HepG2 (cell line): ENCODE measurements around the gene NANOGP8. TPM values are rescaled to one million over a fixed set of nuclear protein-coding genes. Genes with fewer than 3 reads are reported as not detected.

ENCODE experiments used
- ATAC-seq: fragments of 200-7000 bp; cut with Tn5 transposase; 3 replicates; pipeline ENCODE4 v1.9.1; 2020; ENCODE audit warnings: mild to moderate bottlenecking, moderate library complexity
- BruUV-seq: library from RNA; stranded (reverse); fragments of 400-500 nt; replicated peaks from 2 replicates; lab custom pipeline; 2021; lab: Mats Ljungman, UMichigan
- CTCF ChIA-PET: fragments of 300-600 bp; formaldehyde crosslinking; extraction: SDS; loops from one replicate; lab custom pipeline; 2021; ENCODE audit warnings: low total read pairs, inconsistent platforms, low intra/inter-chr PET ratio; lab: Yijun Ruan, JAX
- POLR2A ChIA-PET: fragments of 350-600 bp; sonication (Branson Sonifier 250); formaldehyde crosslinking; loops from one replicate; lab custom pipeline; 2020; ENCODE audit warnings: antibody characterized with exemption, inconsistent platforms; lab: Yijun Ruan, JAX
- DNase-seq: peaks from one replicate; pipeline ENCODE4 v3.0.0-alpha.2; 2015; ENCODE audit warnings: low spot score
- FAIRE-seq: peaks from 3 replicates; lab custom pipeline; 2011; peaks lifted over from hg19 to GRCh38; lab: Jason Lieb, UNC
- H2AFZ ChIP-seq: one replicate; pipeline ENCODE4 v1.6.1; 2011; ENCODE audit warnings: low read length, inconsistent platforms
- H3K27ac ChIP-seq: fragments of 300-600 bp; 3 replicates; pipeline ENCODE4 v1.8.0; 2011; ENCODE audit warnings: mixed run types, mild to moderate bottlenecking, mixed read lengths, low read length, inconsistent platforms; ENCODE audit not compliant: insufficient read depth; ENCODE audit errors: extremely low read length
- H3K27me3 ChIP-seq, 2 experiments: fragments of 200-600 bp in 1 of 2; 2 replicates in 1 of 2; 3 replicates in 1 of 2; pipeline versions ENCODE4 v1.6.0 to v1.8.0; 2011; ENCODE audit warnings: low read length in 2 of 2, mild to moderate bottlenecking in 2 of 2, moderate library complexity in 2 of 2, inconsistent platforms in 1 of 2; ENCODE audit not compliant: insufficient read depth in 2 of 2, control insufficient read depth in 1 of 2
- H3K36me3 ChIP-seq, 2 experiments: fragments of 200-600 bp in 1 of 2; replicated peaks in 1 of 2; 2 replicates in 1 of 2; 3 replicates in 1 of 2; pipeline versions ENCODE4 v1.5.1 to v1.8.0; 2011; ENCODE audit warnings: low read length in 2 of 2, inconsistent platforms in 1 of 2; ENCODE audit not compliant: insufficient read depth in 2 of 2, control insufficient read depth in 1 of 2
- H3K4me1 ChIP-seq: 2 replicates; pipeline ENCODE4 v1.5.1; 2012; ENCODE audit warnings: low read length, inconsistent platforms; ENCODE audit not compliant: insufficient read depth
- H3K4me2 ChIP-seq: 2 replicates; pipeline ENCODE4 v1.6.0; 2011; ENCODE audit warnings: low read depth, low read length, inconsistent platforms
- H3K4me3 ChIP-seq, 3 experiments: fragments of 200-600 bp in 1 of 3; sonication (generic), shearing (Covaris generic) in 1 of 3; replicated peaks in 1 of 3; 2 replicates each; pipeline ENCODE4 v1.5.1; 2011 to 2016; ENCODE audit warnings: low read length in 3 of 3, inconsistent platforms in 2 of 3, low read depth in 2 of 3, mild to moderate bottlenecking in 2 of 3, control low read depth in 1 of 3, mixed read lengths in 1 of 3; ENCODE audit not compliant: insufficient read depth in 1 of 3
- H3K79me2 ChIP-seq: one replicate; pipeline ENCODE4 v1.6.1; 2011; ENCODE audit warnings: low read length, inconsistent platforms; ENCODE audit not compliant: insufficient read depth
- H3K9ac ChIP-seq: 2 replicates; pipeline ENCODE4 v1.6.0; 2011; ENCODE audit warnings: mild to moderate bottlenecking, low read depth, low read length, inconsistent platforms; ENCODE audit not compliant: insufficient read depth
- H3K9me3 ChIP-seq: 2 replicates; pipeline ENCODE4 v1.5.1; 2012; ENCODE audit warnings: mild to moderate bottlenecking, low read length
- H4K20me1 ChIP-seq: 2 replicates; pipeline ENCODE4 v1.6.0; 2011; ENCODE audit warnings: inconsistent platforms, mild to moderate bottlenecking, low read length, moderate library complexity; ENCODE audit not compliant: insufficient read depth
- KAT2B ChIP-seq: fragments of 150-350 bp; IDR thresholded peaks from 2 replicates; pipeline ENCODE4 v1.6.1; 2014; ENCODE audit warnings: low read depth, low read length, borderline replicate concordance
- ONECUT2 ChIP-seq: sonication (generic); formaldehyde crosslinking; IDR thresholded peaks from 2 replicates; pipeline ENCODE4 v1.4.0; 2020; ENCODE audit warnings: missing genetic modification reagents
- in situ Hi-C: cut with HindIII; loops from 2 replicates; pipeline ENCODE4 v1.10.0; 2017; ENCODE audit warnings: low pct_unique_long_range_greater_than_20kb; ENCODE audit not compliant: extremely low pct_ligation_motif_present
- intact Hi-C: fragments of 100-400 bp; cut with micrococcal nuclease; formaldehyde crosslinking; loops from one replicate; pipeline ENCODE4 v1.10.0; 2022; ENCODE audit not compliant: unreplicated experiment
- polyA plus RNA-seq, 8 experiments: library from polyadenylated mRNA; depleted of rRNA in 3 of 8; stranded (reverse) in 7 of 8; unstranded in 1 of 8; fragments of >200 nt; fragmentation: Illumina TruSeq in 4 of 8; extraction: Trizol in 4 of 8; gene quantifications; 2 replicates each; pipeline versions ENCODE4 v1.2.1 to v1.2.3, GENCODE V29; 2011 to 2016; ENCODE audit warnings: low read depth in 4 of 8, missing spikeins in 1 of 8, mixed read lengths in 1 of 8; ENCODE audit not compliant: insufficient read depth in 1 of 8
- total RNA-seq, 5 experiments: library from RNA; depleted of rRNA; stranded (reverse); fragments of >200 nt; fragmentation: Illumina TruSeq; extraction: Trizol; gene quantifications; 2 replicates each; pipeline ENCODE4 v1.2.3, GENCODE V29; 2016; ENCODE audit warnings: low read depth in 1 of 5
- TF ChIP-seq, protein P1 (sequence below): sonication (generic); formaldehyde crosslinking; IDR thresholded peaks from 2 replicates; pipeline ENCODE4 v1.9.0; 2021; ENCODE audit warnings: mild to moderate bottlenecking, missing genetic modification reagents

The NANOGP8 gene
- total and polyA plus RNA-seq, 2 of the 13 experiments (the other 11 are each of a cell fraction or from before 2014, with no cell fraction given) = 0.27 TPM; not detected in 1

DNA sequence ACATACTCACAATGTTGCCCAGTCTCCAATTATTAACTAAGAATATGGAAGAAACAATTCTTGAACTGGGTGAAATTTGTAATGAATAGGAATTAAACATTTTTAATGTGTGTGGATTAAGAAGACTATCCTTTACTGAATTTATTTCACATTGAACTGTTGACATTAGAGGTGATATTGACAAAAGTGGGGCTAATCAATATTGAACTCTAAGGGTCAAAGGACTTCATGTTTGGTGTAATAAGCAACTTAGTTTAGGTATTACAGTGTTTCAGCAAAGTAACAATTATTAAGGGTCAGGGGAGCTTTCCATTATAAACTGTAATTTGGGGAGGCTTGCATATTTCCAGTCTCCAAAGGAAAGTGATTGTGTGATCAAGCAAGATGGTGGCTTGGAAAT, 16.2 kb upstream of the NANOGP8 start:
- CTCF ChIA-PET = no interaction called here
- H2AFZ ChIP-seq = no peak overlapping the region
- in situ Hi-C loops = no loop called here
- no peaks in the 10 kb centered on the region for H3K9me3 ChIP-seq
- DNase-seq (no peak), ATAC-seq (no peak), FAIRE-seq (no peak)
- H3K36me3 ChIP-seq = no peaks in the 10 kb centered on the region
- no peak overlapping the region for H3K27ac ChIP-seq
- POLR2A ChIA-PET = no interaction called here
- H3K4me1 ChIP-seq = 0 out of 2 replicates have a peak, but pooled peaks cover 5% of the 10 kb centered on the region
- no peak overlapping the region for H3K9ac ChIP-seq
- no peaks in the 10 kb centered on the region for H3K79me2 ChIP-seq
- H4K20me1 ChIP-seq = no peaks in the 10 kb centered on the region
- TF ChIP-seq, protein P1, sequence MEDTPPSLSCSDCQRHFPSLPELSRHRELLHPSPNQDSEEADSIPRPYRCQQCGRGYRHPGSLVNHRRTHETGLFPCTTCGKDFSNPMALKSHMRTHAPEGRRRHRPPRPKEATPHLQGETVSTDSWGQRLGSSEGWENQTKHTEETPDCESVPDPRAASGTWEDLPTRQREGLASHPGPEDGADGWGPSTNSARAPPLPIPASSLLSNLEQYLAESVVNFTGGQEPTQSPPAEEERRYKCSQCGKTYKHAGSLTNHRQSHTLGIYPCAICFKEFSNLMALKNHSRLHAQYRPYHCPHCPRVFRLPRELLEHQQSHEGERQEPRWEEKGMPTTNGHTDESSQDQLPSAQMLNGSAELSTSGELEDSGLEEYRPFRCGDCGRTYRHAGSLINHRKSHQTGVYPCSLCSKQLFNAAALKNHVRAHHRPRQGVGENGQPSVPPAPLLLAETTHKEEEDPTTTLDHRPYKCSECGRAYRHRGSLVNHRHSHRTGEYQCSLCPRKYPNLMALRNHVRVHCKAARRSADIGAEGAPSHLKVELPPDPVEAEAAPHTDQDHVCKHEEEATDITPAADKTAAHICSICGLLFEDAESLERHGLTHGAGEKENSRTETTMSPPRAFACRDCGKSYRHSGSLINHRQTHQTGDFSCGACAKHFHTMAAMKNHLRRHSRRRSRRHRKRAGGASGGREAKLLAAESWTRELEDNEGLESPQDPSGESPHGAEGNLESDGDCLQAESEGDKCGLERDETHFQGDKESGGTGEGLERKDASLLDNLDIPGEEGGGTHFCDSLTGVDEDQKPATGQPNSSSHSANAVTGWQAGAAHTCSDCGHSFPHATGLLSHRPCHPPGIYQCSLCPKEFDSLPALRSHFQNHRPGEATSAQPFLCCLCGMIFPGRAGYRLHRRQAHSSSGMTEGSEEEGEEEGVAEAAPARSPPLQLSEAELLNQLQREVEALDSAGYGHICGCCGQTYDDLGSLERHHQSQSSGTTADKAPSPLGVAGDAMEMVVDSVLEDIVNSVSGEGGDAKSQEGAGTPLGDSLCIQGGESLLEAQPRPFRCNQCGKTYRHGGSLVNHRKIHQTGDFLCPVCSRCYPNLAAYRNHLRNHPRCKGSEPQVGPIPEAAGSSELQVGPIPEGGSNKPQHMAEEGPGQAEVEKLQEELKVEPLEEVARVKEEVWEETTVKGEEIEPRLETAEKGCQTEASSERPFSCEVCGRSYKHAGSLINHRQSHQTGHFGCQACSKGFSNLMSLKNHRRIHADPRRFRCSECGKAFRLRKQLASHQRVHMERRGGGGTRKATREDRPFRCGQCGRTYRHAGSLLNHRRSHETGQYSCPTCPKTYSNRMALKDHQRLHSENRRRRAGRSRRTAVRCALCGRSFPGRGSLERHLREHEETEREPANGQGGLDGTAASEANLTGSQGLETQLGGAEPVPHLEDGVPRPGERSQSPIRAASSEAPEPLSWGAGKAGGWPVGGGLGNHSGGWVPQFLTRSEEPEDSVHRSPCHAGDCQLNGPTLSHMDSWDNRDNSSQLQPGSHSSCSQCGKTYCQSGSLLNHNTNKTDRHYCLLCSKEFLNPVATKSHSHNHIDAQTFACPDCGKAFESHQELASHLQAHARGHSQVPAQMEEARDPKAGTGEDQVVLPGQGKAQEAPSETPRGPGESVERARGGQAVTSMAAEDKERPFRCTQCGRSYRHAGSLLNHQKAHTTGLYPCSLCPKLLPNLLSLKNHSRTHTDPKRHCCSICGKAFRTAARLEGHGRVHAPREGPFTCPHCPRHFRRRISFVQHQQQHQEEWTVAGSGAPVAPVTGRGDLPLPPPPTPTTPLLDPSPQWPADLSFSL (CRISPR knock-in tag) = no peak
- peak; percentile 81 for TF ChIP-seq KAT2B
- TF ChIP-seq ONECUT2 (CRISPR knock-in tag) = peak; percentile 72; the same call in 1 of the 2 replicates
- H3K4me3 ChIP-seq = no peak overlapping the region
- no peaks in the 10 kb centered on the region for H3K27me3 ChIP-seq
- no peak overlapping the region for H3K4me2 ChIP-seq
- intact Hi-C loops = no loop called here
- BruUV-seq = no TSS peak
